HepG2 (cell line): ENCODE results near the gene USP24. TPM values are rescaled to one million over a fixed set of nuclear protein-coding genes. Genes with fewer than 3 reads are reported as not detected.

ENCODE experiments used
- ATAC-seq: fragments of 200-7000 bp; cut with Tn5 transposase; 3 replicates; pipeline ENCODE4 v1.9.1; 2020; ENCODE audit warnings: mild to moderate bottlenecking, moderate library complexity
- BruUV-seq: library from RNA; stranded (reverse); fragments of 400-500 nt; replicated peaks from 2 replicates; lab custom pipeline; 2021; lab: Mats Ljungman, UMichigan
- CTCF ChIA-PET: fragments of 300-600 bp; formaldehyde crosslinking; extraction: SDS; loops from one replicate; lab custom pipeline; 2021; ENCODE audit warnings: low total read pairs, inconsistent platforms, low intra/inter-chr PET ratio; lab: Yijun Ruan, JAX
- POLR2A ChIA-PET: fragments of 350-600 bp; sonication (Branson Sonifier 250); formaldehyde crosslinking; loops from one replicate; lab custom pipeline; 2020; ENCODE audit warnings: antibody characterized with exemption, inconsistent platforms; lab: Yijun Ruan, JAX
- DNase-seq: peaks from one replicate; pipeline ENCODE4 v3.0.0-alpha.2; 2015; ENCODE audit warnings: low spot score
- FAIRE-seq: peaks from 3 replicates; lab custom pipeline; 2011; peaks lifted over from hg19 to GRCh38; lab: Jason Lieb, UNC
- H2AFZ ChIP-seq: one replicate; pipeline ENCODE4 v1.6.1; 2011; ENCODE audit warnings: low read length, inconsistent platforms
- H3K27ac ChIP-seq: fragments of 300-600 bp; 3 replicates; pipeline ENCODE4 v1.8.0; 2011; ENCODE audit warnings: mixed run types, mild to moderate bottlenecking, mixed read lengths, low read length, inconsistent platforms; ENCODE audit not compliant: insufficient read depth; ENCODE audit errors: extremely low read length
- H3K27me3 ChIP-seq, 2 experiments: fragments of 200-600 bp in 1 of 2; 2 replicates in 1 of 2; 3 replicates in 1 of 2; pipeline versions ENCODE4 v1.6.0 to v1.8.0; 2011; ENCODE audit warnings: low read length in 2 of 2, mild to moderate bottlenecking in 2 of 2, moderate library complexity in 2 of 2, inconsistent platforms in 1 of 2; ENCODE audit not compliant: insufficient read depth in 2 of 2, control insufficient read depth in 1 of 2
- H3K36me3 ChIP-seq, 2 experiments: fragments of 200-600 bp in 1 of 2; replicated peaks in 1 of 2; 2 replicates in 1 of 2; 3 replicates in 1 of 2; pipeline versions ENCODE4 v1.5.1 to v1.8.0; 2011; ENCODE audit warnings: low read length in 2 of 2, inconsistent platforms in 1 of 2; ENCODE audit not compliant: insufficient read depth in 2 of 2, control insufficient read depth in 1 of 2
- H3K4me1 ChIP-seq: 2 replicates; pipeline ENCODE4 v1.5.1; 2012; ENCODE audit warnings: low read length, inconsistent platforms; ENCODE audit not compliant: insufficient read depth
- H3K4me2 ChIP-seq: 2 replicates; pipeline ENCODE4 v1.6.0; 2011; ENCODE audit warnings: low read depth, low read length, inconsistent platforms
- H3K4me3 ChIP-seq, 3 experiments: fragments of 200-600 bp in 1 of 3; sonication (generic), shearing (Covaris generic) in 1 of 3; replicated peaks in 1 of 3; 2 replicates each; pipeline ENCODE4 v1.5.1; 2011 to 2016; ENCODE audit warnings: low read length in 3 of 3, inconsistent platforms in 2 of 3, low read depth in 2 of 3, mild to moderate bottlenecking in 2 of 3, control low read depth in 1 of 3, mixed read lengths in 1 of 3; ENCODE audit not compliant: insufficient read depth in 1 of 3
- H3K79me2 ChIP-seq: one replicate; pipeline ENCODE4 v1.6.1; 2011; ENCODE audit warnings: low read length, inconsistent platforms; ENCODE audit not compliant: insufficient read depth
- H3K9ac ChIP-seq: 2 replicates; pipeline ENCODE4 v1.6.0; 2011; ENCODE audit warnings: mild to moderate bottlenecking, low read depth, low read length, inconsistent platforms; ENCODE audit not compliant: insufficient read depth
- H3K9me3 ChIP-seq: 2 replicates; pipeline ENCODE4 v1.5.1; 2012; ENCODE audit warnings: mild to moderate bottlenecking, low read length
- H4K20me1 ChIP-seq: 2 replicates; pipeline ENCODE4 v1.6.0; 2011; ENCODE audit warnings: inconsistent platforms, mild to moderate bottlenecking, low read length, moderate library complexity; ENCODE audit not compliant: insufficient read depth
- EP300 ChIP-seq, 3 experiments: sonication (generic) in 1 of 3; formaldehyde crosslinking in 1 of 3; IDR thresholded peaks; 2 replicates each; pipeline versions ENCODE4 v1.5.1 to v1.6.1; 2011 to 2020; ENCODE audit warnings: low read depth in 2 of 3, low read length in 2 of 3, borderline replicate concordance in 1 of 3, improper control_type of control experiment in 1 of 3, mild to moderate bottlenecking in 1 of 3, missing genetic modification reagents in 1 of 3, moderate library complexity in 1 of 3
- KDM6A ChIP-seq: IDR thresholded peaks from 2 replicates; pipeline ENCODE4 v1.6.1; 2016; ENCODE audit warnings: low read depth
- NFKBIZ ChIP-seq: IDR thresholded peaks from 2 replicates; pipeline ENCODE4 v1.6.1; 2018; ENCODE audit warnings: missing genetic modification reagents, missing compliant biosample characterization
- PAWR ChIP-seq: sonication (generic); formaldehyde crosslinking; IDR thresholded peaks from 2 replicates; pipeline ENCODE4 v1.4.0; 2020; ENCODE audit warnings: missing genetic modification reagents, mild to moderate bottlenecking, borderline replicate concordance
- TFE3 ChIP-seq: IDR thresholded peaks from 2 replicates; pipeline ENCODE4 v1.6.1; 2016
- ZMAT3 ChIP-seq: sonication (generic); formaldehyde crosslinking; conservative IDR thresholded peaks from 2 replicates; pipeline ENCODE4 v1.7.0; 2021; ENCODE audit warnings: missing genetic modification reagents
- ZNF280B ChIP-seq: sonication (generic); formaldehyde crosslinking; IDR thresholded peaks from 2 replicates; pipeline ENCODE4 v1.5.0; 2020; ENCODE audit warnings: missing genetic modification reagents, mild to moderate bottlenecking, borderline replicate concordance
- ZNF709 ChIP-seq: sonication (generic); formaldehyde crosslinking; IDR thresholded peaks from 2 replicates; pipeline ENCODE4 v1.5.0; 2020; ENCODE audit warnings: mild to moderate bottlenecking, missing genetic modification reagents
- ZNF737 ChIP-seq: sonication (generic); formaldehyde crosslinking; IDR thresholded peaks from 2 replicates; pipeline ENCODE4 v1.5.0; 2020; ENCODE audit warnings: missing genetic modification reagents, mild to moderate bottlenecking, borderline replicate concordance
- WGBS: methylation state at CpG from one replicate; pipeline ENCODE4 v1.1.6; 2017; ENCODE audit warnings: low lambda C conversion rate; 5-methylcytosine and 5-hydroxymethylcytosine counted together
- in situ Hi-C: cut with HindIII; loops from 2 replicates; pipeline ENCODE4 v1.10.0; 2017; ENCODE audit warnings: low pct_unique_long_range_greater_than_20kb; ENCODE audit not compliant: extremely low pct_ligation_motif_present
- intact Hi-C: fragments of 100-400 bp; cut with micrococcal nuclease; formaldehyde crosslinking; loops from one replicate; pipeline ENCODE4 v1.10.0; 2022; ENCODE audit not compliant: unreplicated experiment
- polyA plus RNA-seq, 8 experiments: library from polyadenylated mRNA; depleted of rRNA in 3 of 8; stranded (reverse) in 7 of 8; unstranded in 1 of 8; fragments of >200 nt; fragmentation: Illumina TruSeq in 4 of 8; extraction: Trizol in 4 of 8; gene quantifications; 2 replicates each; pipeline versions ENCODE4 v1.2.1 to v1.2.3, GENCODE V29; 2011 to 2016; ENCODE audit warnings: low read depth in 4 of 8, missing spikeins in 1 of 8, mixed read lengths in 1 of 8; ENCODE audit not compliant: insufficient read depth in 1 of 8
- total RNA-seq, 5 experiments: library from RNA; depleted of rRNA; stranded (reverse); fragments of >200 nt; fragmentation: Illumina TruSeq; extraction: Trizol; gene quantifications; 2 replicates each; pipeline ENCODE4 v1.2.3, GENCODE V29; 2016; ENCODE audit warnings: low read depth in 1 of 5
- TF ChIP-seq, protein P1 (sequence below): sonication (generic); formaldehyde crosslinking; IDR thresholded peaks from 2 replicates; pipeline ENCODE4 v1.8.1; 2023; ENCODE audit warnings: mild to moderate bottlenecking, inconsistent platforms, moderate library complexity, missing genetic modification reagents, borderline replicate concordance
- TF ChIP-seq, protein P2 (sequence below): sonication (generic); formaldehyde crosslinking; IDR thresholded peaks from 2 replicates; pipeline ENCODE4 v1.4.0; 2020; ENCODE audit warnings: low read depth, missing genetic modification reagents
- TF ChIP-seq, protein P3 (sequence below): sonication (generic); formaldehyde crosslinking; IDR thresholded peaks from 2 replicates; pipeline ENCODE4 v1.4.0; 2020; ENCODE audit warnings: mild to moderate bottlenecking, missing genetic modification reagents
- TF ChIP-seq, protein P4 (sequence below): sonication (generic); formaldehyde crosslinking; IDR thresholded peaks from 2 replicates; pipeline ENCODE4 v1.5.0; 2020; ENCODE audit warnings: mild to moderate bottlenecking, missing genetic modification reagents

USP24 gene
- total and polyA plus RNA-seq, 2 of the 13 experiments (the other 11 are each of a cell fraction or from before 2014, with no cell fraction given) = 18.8 to 47.6 TPM

- H3K79me2 ChIP-seq = peaks cover 88% of the 10 kb centered on the region
- no peak for ATAC-seq
- H3K27me3 ChIP-seq = no peaks in the 10 kb centered on the region
- TF ChIP-seq ZNF280B (CRISPR knock-in tag) (no peak), ZNF709 (CRISPR knock-in tag) (no peak), ZNF737 (CRISPR knock-in tag) (no peak), PAWR (CRISPR knock-in tag) (no peak), ZMAT3 (CRISPR knock-in tag) (no peak), NFKBIZ (CRISPR knock-in tag) (no peak), TFE3 (CRISPR knock-in tag) (no peak), KDM6A (CRISPR knock-in tag) (no peak), EP300 (IDR thresholded peaks at IDR 0.05; ENCODE audit: low read depth in 2 of 2, low read length in 2 of 2) (no peak), EP300 (CRISPR knock-in tag; IDR thresholded peaks at IDR 0.05; ENCODE audit: borderline replicate concordance) (no peak)
- TF ChIP-seq, protein P1, sequence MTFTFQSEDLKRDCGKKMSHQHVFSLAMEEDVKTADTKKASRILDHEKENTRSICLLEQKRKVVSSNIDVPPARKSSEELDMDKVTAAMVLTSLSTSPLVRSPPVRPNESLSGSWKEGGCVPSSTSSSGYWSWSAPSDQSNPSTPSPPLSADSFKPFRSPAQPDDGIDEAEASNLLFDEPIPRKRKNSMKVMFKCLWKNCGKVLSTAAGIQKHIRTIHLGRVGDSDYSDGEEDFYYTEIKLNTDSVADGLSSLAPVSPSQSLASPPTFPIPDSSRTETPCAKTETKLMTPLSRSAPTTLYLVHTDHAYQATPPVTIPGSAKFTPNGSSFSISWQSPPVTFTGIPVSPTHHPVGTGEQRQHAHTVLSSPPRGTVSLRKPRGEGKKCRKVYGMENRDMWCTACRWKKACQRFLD (CRISPR knock-in tag) = no peak
- TF ChIP-seq, protein P2, sequence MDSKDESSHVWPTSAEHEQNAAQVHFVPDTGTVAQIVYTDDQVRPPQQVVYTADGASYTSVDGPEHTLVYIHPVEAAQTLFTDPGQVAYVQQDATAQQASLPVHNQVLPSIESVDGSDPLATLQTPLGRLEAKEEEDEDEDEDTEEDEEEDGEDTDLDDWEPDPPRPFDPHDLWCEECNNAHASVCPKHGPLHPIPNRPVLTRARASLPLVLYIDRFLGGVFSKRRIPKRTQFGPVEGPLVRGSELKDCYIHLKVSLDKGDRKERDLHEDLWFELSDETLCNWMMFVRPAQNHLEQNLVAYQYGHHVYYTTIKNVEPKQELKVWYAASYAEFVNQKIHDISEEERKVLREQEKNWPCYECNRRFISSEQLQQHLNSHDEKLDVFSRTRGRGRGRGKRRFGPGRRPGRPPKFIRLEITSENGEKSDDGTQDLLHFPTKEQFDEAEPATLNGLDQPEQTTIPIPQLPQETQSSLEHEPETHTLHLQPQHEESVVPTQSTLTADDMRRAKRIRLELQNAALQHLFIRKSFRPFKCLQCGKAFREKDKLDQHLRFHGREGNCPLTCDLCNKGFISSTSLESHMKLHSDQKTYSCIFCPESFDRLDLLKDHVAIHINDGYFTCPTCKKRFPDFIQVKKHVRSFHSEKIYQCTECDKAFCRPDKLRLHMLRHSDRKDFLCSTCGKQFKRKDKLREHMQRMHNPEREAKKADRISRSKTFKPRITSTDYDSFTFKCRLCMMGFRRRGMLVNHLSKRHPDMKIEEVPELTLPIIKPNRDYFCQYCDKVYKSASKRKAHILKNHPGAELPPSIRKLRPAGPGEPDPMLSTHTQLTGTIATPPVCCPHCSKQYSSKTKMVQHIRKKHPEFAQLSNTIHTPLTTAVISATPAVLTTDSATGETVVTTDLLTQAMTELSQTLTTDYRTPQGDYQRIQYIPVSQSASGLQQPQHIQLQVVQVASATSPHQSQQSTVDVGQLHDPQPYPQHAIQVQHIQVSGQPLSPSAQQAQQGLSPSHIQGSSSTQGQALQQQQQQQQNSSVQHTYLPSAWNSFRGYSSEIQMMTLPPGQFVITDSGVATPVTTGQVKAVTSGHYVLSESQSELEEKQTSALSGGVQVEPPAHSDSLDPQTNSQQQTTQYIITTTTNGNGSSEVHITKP = no peak
- TF ChIP-seq, protein P3, sequence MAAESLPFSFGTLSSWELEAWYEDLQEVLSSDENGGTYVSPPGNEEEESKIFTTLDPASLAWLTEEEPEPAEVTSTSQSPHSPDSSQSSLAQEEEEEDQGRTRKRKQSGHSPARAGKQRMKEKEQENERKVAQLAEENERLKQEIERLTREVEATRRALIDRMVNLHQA = no peak
- TF ChIP-seq, protein P4, sequence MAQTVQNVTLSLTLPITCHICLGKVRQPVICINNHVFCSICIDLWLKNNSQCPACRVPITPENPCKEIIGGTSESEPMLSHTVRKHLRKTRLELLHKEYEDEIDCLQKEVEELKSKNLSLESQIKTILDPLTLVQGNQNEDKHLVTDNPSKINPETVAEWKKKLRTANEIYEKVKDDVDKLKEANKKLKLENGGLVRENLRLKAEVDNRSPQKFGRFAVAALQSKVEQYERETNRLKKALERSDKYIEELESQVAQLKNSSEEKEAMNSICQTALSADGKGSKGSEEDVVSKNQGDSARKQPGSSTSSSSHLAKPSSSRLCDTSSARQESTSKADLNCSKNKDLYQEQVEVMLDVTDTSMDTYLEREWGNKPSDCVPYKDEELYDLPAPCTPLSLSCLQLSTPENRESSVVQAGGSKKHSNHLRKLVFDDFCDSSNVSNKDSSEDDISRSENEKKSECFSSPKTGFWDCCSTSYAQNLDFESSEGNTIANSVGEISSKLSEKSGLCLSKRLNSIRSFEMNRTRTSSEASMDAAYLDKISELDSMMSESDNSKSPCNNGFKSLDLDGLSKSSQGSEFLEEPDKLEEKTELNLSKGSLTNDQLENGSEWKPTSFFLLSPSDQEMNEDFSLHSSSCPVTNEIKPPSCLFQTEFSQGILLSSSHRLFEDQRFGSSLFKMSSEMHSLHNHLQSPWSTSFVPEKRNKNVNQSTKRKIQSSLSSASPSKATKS (CRISPR knock-in tag) = no peak
- no peak overlapping the region for H3K4me2 ChIP-seq
- no peak for DNase-seq
- H4K20me1 ChIP-seq = peaks cover 24% of the 10 kb centered on the region
- no peak overlapping the region for H3K9ac ChIP-seq
- no TSS peak for BruUV-seq
- in situ Hi-C loops (no loop called here), intact Hi-C loops (no loop called here)
- FAIRE-seq = no peak
- H2AFZ ChIP-seq = no peak overlapping the region
- H3K9me3 ChIP-seq = no peaks in the 10 kb centered on the region
- H3K27ac ChIP-seq = no peak overlapping the region
- CTCF ChIA-PET = no interaction called here
- 87% methylated on average over 2 of the region's 2 CpGs for WGBS
- no peak overlapping the region for H3K4me3 ChIP-seq
- H3K4me1 ChIP-seq = peaks cover 4% of the 10 kb centered on the region; the same call in 1 of the 2 replicates
- POLR2A ChIA-PET = no interaction called here
- no peaks in the 10 kb centered on the region for H3K36me3 ChIP-seq
Observed at GRCh38 chr1:55185832-55186231, 29.3 kb downstream of the USP24 start.
